ENCODE results near the gene CFAP100.

Gene CFAP100

DNA sequence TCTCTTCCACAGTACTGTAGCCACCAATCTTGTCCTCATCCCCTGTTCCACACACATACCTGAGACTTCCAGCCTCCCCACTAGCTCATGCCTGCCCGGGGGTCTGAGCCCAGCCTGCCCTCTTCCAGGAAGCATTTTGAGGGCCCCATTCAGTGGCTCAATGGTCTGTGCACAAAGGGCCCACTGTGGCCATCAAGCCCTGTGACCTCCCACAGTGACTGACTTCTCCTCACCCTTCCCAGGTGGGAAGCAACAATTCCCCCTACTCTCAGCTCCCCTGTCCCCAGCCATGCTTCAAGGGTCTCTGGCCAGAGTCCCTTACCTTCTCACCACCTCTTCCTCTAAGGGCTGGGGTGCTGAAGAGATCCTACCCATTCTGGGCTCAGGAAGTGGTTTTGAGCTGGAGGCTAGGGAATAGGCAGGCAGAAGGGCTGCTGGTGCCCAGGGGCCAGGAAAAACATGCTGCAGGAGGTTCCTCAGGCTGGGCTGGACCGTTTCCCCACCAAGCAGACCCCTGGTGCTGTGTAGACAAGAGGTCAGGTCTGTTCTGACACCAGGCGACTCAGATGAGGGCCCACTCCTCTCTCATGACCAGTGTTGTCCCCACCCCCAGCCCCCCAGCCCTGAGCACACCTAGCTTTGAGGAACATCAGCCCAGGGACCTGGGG lies 34.5 kb upstream of the CFAP100 start:
- TF ChIP-seq TAF1 (IDR thresholded peaks at IDR 0.05; ENCODE audit: low read depth) (no peak), RAD21 (IDR thresholded peaks at IDR 0.05; ENCODE audit: low read depth) (no peak), CEBPB (IDR thresholded peaks at IDR 0.05) (no peak)

DNA sequence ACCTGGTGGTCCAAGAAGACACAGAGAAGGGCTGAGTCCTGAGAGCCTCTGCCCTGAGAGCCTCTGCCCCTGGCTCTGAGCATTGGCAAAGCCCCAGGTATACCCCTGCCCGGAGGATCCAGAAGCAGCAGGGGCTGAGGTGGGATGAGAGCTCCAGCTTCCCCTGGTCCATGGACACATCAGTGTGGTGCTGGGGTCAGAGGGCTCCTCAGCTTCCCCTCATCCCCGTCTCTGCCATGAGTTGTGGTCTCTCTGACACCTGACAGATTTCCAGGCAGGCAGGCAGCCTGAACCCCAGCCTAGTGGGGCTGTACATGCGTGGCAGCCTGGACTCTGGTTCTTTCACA lies 34.0 kb upstream of the CFAP100 start:
- TF ChIP-seq TAF1 (IDR thresholded peaks at IDR 0.05; ENCODE audit: low read depth) = no peak
- no peak for TF ChIP-seq YY1 (IDR thresholded peaks at IDR 0.05; ENCODE audit: low read depth)
- no peak for TF ChIP-seq CREB1 (IDR thresholded peaks at IDR 0.05; ENCODE audit: low read depth)
- TF ChIP-seq MAX (IDR thresholded peaks at IDR 0.05) = no peak
- no peak for TF ChIP-seq NFIC (IDR thresholded peaks at IDR 0.05)
- no peak for TF ChIP-seq EP300 (IDR thresholded peaks at IDR 0.05; ENCODE audit: borderline replicate concordance)
- TF ChIP-seq RAD21 (IDR thresholded peaks at IDR 0.05; ENCODE audit: low read depth) = no peak
- TF ChIP-seq FOXM1 (IDR thresholded peaks at IDR 0.05; ENCODE audit: borderline replicate concordance, low read depth) = no peak
- TF ChIP-seq, protein P1, sequence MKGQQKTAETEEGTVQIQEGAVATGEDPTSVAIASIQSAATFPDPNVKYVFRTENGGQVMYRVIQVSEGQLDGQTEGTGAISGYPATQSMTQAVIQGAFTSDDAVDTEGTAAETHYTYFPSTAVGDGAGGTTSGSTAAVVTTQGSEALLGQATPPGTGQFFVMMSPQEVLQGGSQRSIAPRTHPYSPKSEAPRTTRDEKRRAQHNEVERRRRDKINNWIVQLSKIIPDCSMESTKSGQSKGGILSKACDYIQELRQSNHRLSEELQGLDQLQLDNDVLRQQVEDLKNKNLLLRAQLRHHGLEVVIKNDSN (IDR thresholded peaks at IDR 0.05) = no peak
- no peak for TF ChIP-seq TCF12 (IDR thresholded peaks at IDR 0.05; ENCODE audit: low read depth)
- TF ChIP-seq, protein P2, sequence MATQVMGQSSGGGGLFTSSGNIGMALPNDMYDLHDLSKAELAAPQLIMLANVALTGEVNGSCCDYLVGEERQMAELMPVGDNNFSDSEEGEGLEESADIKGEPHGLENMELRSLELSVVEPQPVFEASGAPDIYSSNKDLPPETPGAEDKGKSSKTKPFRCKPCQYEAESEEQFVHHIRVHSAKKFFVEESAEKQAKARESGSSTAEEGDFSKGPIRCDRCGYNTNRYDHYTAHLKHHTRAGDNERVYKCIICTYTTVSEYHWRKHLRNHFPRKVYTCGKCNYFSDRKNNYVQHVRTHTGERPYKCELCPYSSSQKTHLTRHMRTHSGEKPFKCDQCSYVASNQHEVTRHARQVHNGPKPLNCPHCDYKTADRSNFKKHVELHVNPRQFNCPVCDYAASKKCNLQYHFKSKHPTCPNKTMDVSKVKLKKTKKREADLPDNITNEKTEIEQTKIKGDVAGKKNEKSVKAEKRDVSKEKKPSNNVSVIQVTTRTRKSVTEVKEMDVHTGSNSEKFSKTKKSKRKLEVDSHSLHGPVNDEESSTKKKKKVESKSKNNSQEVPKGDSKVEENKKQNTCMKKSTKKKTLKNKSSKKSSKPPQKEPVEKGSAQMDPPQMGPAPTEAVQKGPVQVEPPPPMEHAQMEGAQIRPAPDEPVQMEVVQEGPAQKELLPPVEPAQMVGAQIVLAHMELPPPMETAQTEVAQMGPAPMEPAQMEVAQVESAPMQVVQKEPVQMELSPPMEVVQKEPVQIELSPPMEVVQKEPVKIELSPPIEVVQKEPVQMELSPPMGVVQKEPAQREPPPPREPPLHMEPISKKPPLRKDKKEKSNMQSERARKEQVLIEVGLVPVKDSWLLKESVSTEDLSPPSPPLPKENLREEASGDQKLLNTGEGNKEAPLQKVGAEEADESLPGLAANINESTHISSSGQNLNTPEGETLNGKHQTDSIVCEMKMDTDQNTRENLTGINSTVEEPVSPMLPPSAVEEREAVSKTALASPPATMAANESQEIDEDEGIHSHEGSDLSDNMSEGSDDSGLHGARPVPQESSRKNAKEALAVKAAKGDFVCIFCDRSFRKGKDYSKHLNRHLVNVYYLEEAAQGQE (IDR thresholded peaks at IDR 0.05; ENCODE audit: low read depth) = no peak
- no peak for TF ChIP-seq TEAD4 (IDR thresholded peaks at IDR 0.05)
- no peak for TF ChIP-seq EGR1 (IDR thresholded peaks at IDR 0.05)

- no peak for TF ChIP-seq FOXM1 (IDR thresholded peaks at IDR 0.05; ENCODE audit: borderline replicate concordance, low read depth)
- TF ChIP-seq ZBTB7A (IDR thresholded peaks at IDR 0.05; ENCODE audit: low read depth) = no peak
- no peak for TF ChIP-seq CREB1 (IDR thresholded peaks at IDR 0.05; ENCODE audit: low read depth)
- no peak for TF ChIP-seq RAD21 (IDR thresholded peaks at IDR 0.05; ENCODE audit: low read depth)
- TF ChIP-seq TCF12 (IDR thresholded peaks at IDR 0.05; ENCODE audit: low read depth) = no peak
- TF ChIP-seq MAX (IDR thresholded peaks at IDR 0.05) = no peak
- no peak for TF ChIP-seq TAF1 (IDR thresholded peaks at IDR 0.05; ENCODE audit: low read depth)
- TF ChIP-seq CEBPB (IDR thresholded peaks at IDR 0.05) = no peak
- no peak for TF ChIP-seq EGR1 (IDR thresholded peaks at IDR 0.05)
- TF ChIP-seq, protein P2 (IDR thresholded peaks at IDR 0.05; ENCODE audit: low read depth) = no peak
- no peak for TF ChIP-seq TEAD4 (IDR thresholded peaks at IDR 0.05)
- no peak for TF ChIP-seq EP300 (IDR thresholded peaks at IDR 0.05; ENCODE audit: borderline replicate concordance)
Observed at GRCh38 chr3:126361211-126361610, 33.5 kb upstream of the CFAP100 start.

- TF ChIP-seq EGR1 (IDR thresholded peaks at IDR 0.05) (no peak), FOXM1 (IDR thresholded peaks at IDR 0.05; ENCODE audit: borderline replicate concordance, low read depth) (no peak), CEBPB (IDR thresholded peaks at IDR 0.05) (no peak), YY1 (IDR thresholded peaks at IDR 0.05; ENCODE audit: low read depth) (no peak), CREB1 (IDR thresholded peaks at IDR 0.05; ENCODE audit: low read depth) (no peak), MAX (IDR thresholded peaks at IDR 0.05) (no peak), TAF1 (IDR thresholded peaks at IDR 0.05; ENCODE audit: low read depth) (no peak), TEAD4 (IDR thresholded peaks at IDR 0.05) (no peak), NFIC (IDR thresholded peaks at IDR 0.05) (no peak), ZBTB7A (IDR thresholded peaks at IDR 0.05; ENCODE audit: low read depth) (no peak), RAD21 (IDR thresholded peaks at IDR 0.05; ENCODE audit: low read depth) (no peak), TCF12 (IDR thresholded peaks at IDR 0.05; ENCODE audit: low read depth) (no peak), EP300 (IDR thresholded peaks at IDR 0.05; ENCODE audit: borderline replicate concordance) (no peak)
- TF ChIP-seq, protein P2 (IDR thresholded peaks at IDR 0.05; ENCODE audit: low read depth) = no peak
- TF ChIP-seq, protein P1 (IDR thresholded peaks at IDR 0.05) = no peak
Observed at GRCh38 chr3:126364130-126364695, 30.5 kb upstream of the CFAP100 start.

All from Ishikawa (cell line).